Loucy (cell line): ENCODE measurements around the gene MRPL50.

Experiments
- H2AFZ ChIP-seq: fragments of 200-600 bp; sonication (generic); 2 replicates; pipeline ENCODE4 v1.6.0; 2016; ENCODE audit warnings: antibody characterized with exemption, mild to moderate bottlenecking, low read length, moderate library complexity
- H3F3A ChIP-seq: fragments of 200-600 bp; 2 replicates; pipeline ENCODE4 v1.6.0; 2016; ENCODE audit warnings: antibody characterized with exemption, low read depth, mild to moderate bottlenecking
- H3K27me3 ChIP-seq: fragments of 200-600 bp; sonication (generic); 2 replicates; pipeline ENCODE4 v1.6.1; 2014; ENCODE audit warnings: low read length, mild to moderate bottlenecking; ENCODE audit not compliant: insufficient read depth, poor library complexity, severe bottlenecking
- H3K36me3 ChIP-seq: fragments of 200-600 bp; sonication (generic); 2 replicates; pipeline ENCODE4 v1.6.1; 2016; ENCODE audit warnings: low read length; ENCODE audit not compliant: insufficient read depth
- H3K4me1 ChIP-seq: fragments of 200-600 bp; sonication (generic); 2 replicates; pipeline ENCODE4 v1.5.1; 2014; ENCODE audit warnings: low read length, mild to moderate bottlenecking; ENCODE audit not compliant: insufficient read depth, poor library complexity, severe bottlenecking
- H3K4me2 ChIP-seq: fragments of 200-600 bp; sonication (generic); 2 replicates; pipeline ENCODE4 v1.6.0; 2014; ENCODE audit warnings: antibody characterized with exemption, low read length, low read depth, mild to moderate bottlenecking; ENCODE audit not compliant: poor library complexity, severe bottlenecking
- H3K4me3 ChIP-seq: fragments of 200-600 bp; sonication (generic); 2 replicates; pipeline ENCODE4 v1.5.1; 2014; ENCODE audit warnings: low read length, mild to moderate bottlenecking, mixed read lengths; ENCODE audit not compliant: poor library complexity, severe bottlenecking
- H3K79me2 ChIP-seq: fragments of 200-600 bp; sonication (generic); 2 replicates; pipeline ENCODE4 v1.6.1; 2014; ENCODE audit warnings: low read length; ENCODE audit not compliant: insufficient read depth
- H3K9ac ChIP-seq: fragments of 200-600 bp; sonication (generic); 2 replicates; pipeline ENCODE4 v1.6.0; 2014; ENCODE audit warnings: mild to moderate bottlenecking, low read depth, low read length, moderate library complexity; ENCODE audit not compliant: poor library complexity, severe bottlenecking
- H3K9me2 ChIP-seq: fragments of 200-600 bp; sonication (generic); replicated peaks from 2 replicates; pipeline ENCODE4 v1.6.1; 2016; ENCODE audit warnings: low read depth, low read length, mixed read lengths
- H3K9me3 ChIP-seq: fragments of 200-600 bp; sonication (generic); 2 replicates; pipeline ENCODE4 v1.6.1; 2014; ENCODE audit warnings: mild to moderate bottlenecking, antibody characterized with exemption, low read length, low read depth; ENCODE audit not compliant: insufficient read depth
- H4K20me1 ChIP-seq: fragments of 200-600 bp; sonication (generic); 2 replicates; pipeline ENCODE4 v1.6.0; 2014; ENCODE audit warnings: antibody characterized with exemption, low read length, mild to moderate bottlenecking; ENCODE audit not compliant: insufficient read depth, poor library complexity, severe bottlenecking
- EZH2phosphoT487 ChIP-seq: fragments of 200-600 bp; IDR thresholded peaks from 2 replicates; pipeline ENCODE4 v1.6.1; 2018; ENCODE audit warnings: antibody characterized with exemption, mild to moderate bottlenecking, moderate library complexity, borderline replicate concordance
- TF ChIP-seq, protein P1 (sequence below): fragments of 200-600 bp; sonication (generic); conservative IDR thresholded peaks from 2 replicates; pipeline ENCODE4 v1.5.1; 2014; ENCODE audit warnings: mild to moderate bottlenecking, antibody characterized with exemption, low read length

Gene MRPL50

DNA sequence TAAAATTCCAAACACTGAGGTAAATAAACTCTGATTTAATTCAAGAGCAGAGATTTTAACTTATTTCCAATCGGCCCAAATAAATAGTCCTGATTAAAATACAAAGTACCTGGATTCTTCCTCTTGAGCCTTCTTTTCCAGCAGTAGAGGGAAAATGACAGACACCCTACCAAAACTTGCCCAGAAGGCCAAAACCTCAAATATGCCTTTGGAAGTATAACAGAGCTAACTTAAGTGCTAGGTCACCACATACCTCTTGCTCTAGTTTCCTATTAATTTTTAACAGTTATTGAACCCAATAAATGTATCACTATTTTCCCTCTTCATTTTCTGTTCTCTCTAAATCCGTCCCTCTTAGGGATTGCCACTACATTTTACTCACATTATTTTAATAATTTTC lies 15.1 kb downstream of the MRPL50 start:
- TF ChIP-seq, protein P1, sequence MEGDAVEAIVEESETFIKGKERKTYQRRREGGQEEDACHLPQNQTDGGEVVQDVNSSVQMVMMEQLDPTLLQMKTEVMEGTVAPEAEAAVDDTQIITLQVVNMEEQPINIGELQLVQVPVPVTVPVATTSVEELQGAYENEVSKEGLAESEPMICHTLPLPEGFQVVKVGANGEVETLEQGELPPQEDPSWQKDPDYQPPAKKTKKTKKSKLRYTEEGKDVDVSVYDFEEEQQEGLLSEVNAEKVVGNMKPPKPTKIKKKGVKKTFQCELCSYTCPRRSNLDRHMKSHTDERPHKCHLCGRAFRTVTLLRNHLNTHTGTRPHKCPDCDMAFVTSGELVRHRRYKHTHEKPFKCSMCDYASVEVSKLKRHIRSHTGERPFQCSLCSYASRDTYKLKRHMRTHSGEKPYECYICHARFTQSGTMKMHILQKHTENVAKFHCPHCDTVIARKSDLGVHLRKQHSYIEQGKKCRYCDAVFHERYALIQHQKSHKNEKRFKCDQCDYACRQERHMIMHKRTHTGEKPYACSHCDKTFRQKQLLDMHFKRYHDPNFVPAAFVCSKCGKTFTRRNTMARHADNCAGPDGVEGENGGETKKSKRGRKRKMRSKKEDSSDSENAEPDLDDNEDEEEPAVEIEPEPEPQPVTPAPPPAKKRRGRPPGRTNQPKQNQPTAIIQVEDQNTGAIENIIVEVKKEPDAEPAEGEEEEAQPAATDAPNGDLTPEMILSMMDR, result no peak
- no peak for TF ChIP-seq EZH2phosphoT487
- no peaks in the 10 kb centered on the region for H3K4me1 ChIP-seq

DNA sequence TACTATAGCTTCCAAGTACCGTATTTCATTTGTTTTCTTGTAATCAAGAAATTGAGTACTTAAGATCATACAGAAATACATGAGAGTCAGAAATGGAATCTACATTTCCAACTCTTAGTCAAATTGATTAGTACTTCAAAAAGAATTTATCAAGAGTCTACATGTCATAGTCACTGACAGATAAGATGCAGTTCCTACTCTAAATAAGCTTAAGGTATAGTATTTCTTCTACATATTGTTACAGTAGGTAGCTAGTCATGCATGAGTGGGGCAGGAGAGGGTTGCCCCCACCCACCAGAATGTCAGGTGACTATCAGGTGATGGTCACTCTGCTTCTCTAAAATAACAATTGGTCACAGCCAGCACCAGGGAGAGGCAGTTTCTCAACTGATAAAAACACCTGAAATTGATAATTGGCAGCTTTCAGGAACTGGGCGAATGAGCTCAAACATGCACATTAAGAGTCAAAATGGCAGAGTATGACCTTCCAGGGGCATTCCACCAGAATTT lies 16.5 kb downstream of the MRPL50 start:
- no peak for TF ChIP-seq EZH2phosphoT487
- TF ChIP-seq, protein P1, result no peak
- H3K4me3 ChIP-seq, result no peak overlapping the region
- no peaks in the 10 kb centered on the region for H3K27me3 ChIP-seq
- no peaks in the 10 kb centered on the region for H3K9me2 ChIP-seq
- H3K79me2 ChIP-seq, result no peaks in the 10 kb centered on the region
- no peak overlapping the region for H3K4me2 ChIP-seq
- H3K9ac ChIP-seq, result no peak overlapping the region
- H3F3A ChIP-seq, result no peaks in the 10 kb centered on the region
- no peak overlapping the region for H2AFZ ChIP-seq
- no peaks in the 10 kb centered on the region for H3K9me3 ChIP-seq
- no peaks in the 10 kb centered on the region for H3K4me1 ChIP-seq
- no peaks in the 10 kb centered on the region for H3K36me3 ChIP-seq
- H4K20me1 ChIP-seq, result no peaks in the 10 kb centered on the region

More for the DNA sequence above, 15.1 kb downstream of the MRPL50 start:
- Histone ChIP-seq H3K4me3 (no peak overlapping the region), H4K20me1 (no peaks in the 10 kb centered on the region), H3K79me2 (no peaks in the 10 kb centered on the region), H3K9me3 (no peaks in the 10 kb centered on the region), H2AFZ (no peak overlapping the region), H3K9me2 (no peaks in the 10 kb centered on the region), H3F3A (peaks cover 5% of the 10 kb centered on the region; the same call in 1 of the 2 replicates), H3K36me3 (peaks cover 5% of the 10 kb centered on the region; the same call in 1 of the 2 replicates), H3K4me2 (no peak overlapping the region), H3K9ac (no peak overlapping the region), H3K27me3 (no peaks in the 10 kb centered on the region)

DNA sequence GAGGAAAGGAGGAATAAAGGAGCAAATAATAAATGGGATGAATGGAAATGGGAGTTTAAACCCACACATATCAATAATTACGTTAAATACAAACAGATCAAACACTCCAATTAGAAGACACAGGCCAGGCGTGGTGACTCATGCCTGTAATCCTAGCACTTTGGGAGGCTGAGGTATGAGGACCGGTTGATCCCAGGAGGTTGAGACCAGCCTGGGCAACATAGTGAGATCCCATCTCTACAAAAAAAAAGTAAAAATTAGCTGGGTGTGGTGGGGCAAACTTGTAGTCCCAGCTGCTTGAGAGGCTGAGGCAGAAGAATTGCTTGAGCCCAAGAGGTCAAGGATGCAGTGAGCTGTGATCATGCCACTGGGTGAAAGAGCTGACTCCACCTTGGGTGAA lies 17.3 kb downstream of the MRPL50 start:
- H3K9me3 ChIP-seq, result no peaks in the 10 kb centered on the region
- H3K4me1 ChIP-seq, result no peaks in the 10 kb centered on the region
- no peak overlapping the region for H3K4me3 ChIP-seq
- H3K27me3 ChIP-seq, result no peaks in the 10 kb centered on the region
- no peak overlapping the region for H3K9ac ChIP-seq
- no peaks in the 10 kb centered on the region for H3K36me3 ChIP-seq
- H2AFZ ChIP-seq, result no peak overlapping the region
- no peaks in the 10 kb centered on the region for H3K79me2 ChIP-seq
- no peaks in the 10 kb centered on the region for H3F3A ChIP-seq
- TF ChIP-seq, protein P1, result no peak
- no peak for TF ChIP-seq EZH2phosphoT487
- no peaks in the 10 kb centered on the region for H3K9me2 ChIP-seq
- no peaks in the 10 kb centered on the region for H4K20me1 ChIP-seq
- no peak overlapping the region for H3K4me2 ChIP-seq
